Tibial artery (tissue), 4 donors: Measurements from ENCODE around the gene SGSM2.

ENCODE experiments used
- DNase-seq, 2 donors: peaks; one replicate each; pipeline ENCODE4 v3.0.0-alpha.2; 2019
- H3K27ac ChIP-seq, 2 donors: fragments of 200-600 bp; sonication (generic) in 1 of 2; 1 replicate in 1 of 2; 2 replicates in 1 of 2; pipeline ENCODE4 v1.5.1; 2018 to 2019; ENCODE audit warnings: mild to moderate bottlenecking in 1 of 2
- H3K27me3 ChIP-seq, 2 donors: fragments of 200-600 bp; sonication (generic) in 1 of 2; one replicate each; pipeline versions ENCODE4 v1.5.1 to v1.6.0; 2016 to 2019
- H3K36me3 ChIP-seq, 3 donors: fragments of 200-600 bp; sonication (generic) in 2 of 3; one replicate each; pipeline ENCODE4 v1.5.1; 2016 to 2019; ENCODE audit warnings: mild to moderate bottlenecking in 2 of 3
- H3K4me1 ChIP-seq, 4 donors: fragments of 200-600 bp; sonication (generic) in 2 of 4; 1 replicate in 3 of 4; 2 replicates in 1 of 4; pipeline ENCODE4 v1.5.1; 2016 to 2019
- H3K4me3 ChIP-seq, 2 donors: fragments of 200-600 bp; sonication (generic) in 1 of 2; 1 replicate in 1 of 2; 2 replicates in 1 of 2; pipeline ENCODE4 v1.5.1; 2018 to 2019; ENCODE audit warnings: mild to moderate bottlenecking in 2 of 2
- H3K9me3 ChIP-seq, 3 donors: fragments of 200-600 bp; sonication (generic) in 1 of 3; one replicate each; pipeline ENCODE4 v1.5.1; 2016 to 2019
- CTCF ChIP-seq, 2 experiments: fragments of 200-600 bp in 1 of 2; fragments of 450-650 bp in 1 of 2; IDR thresholded peaks; one replicate each; pipeline ENCODE4 v1.5.1; 2017 to 2019; ENCODE audit warnings: antibody characterized with exemption in 2 of 2, mild to moderate bottlenecking in 1 of 2, moderate library complexity in 1 of 2
- intact Hi-C: fragments of 100-400 bp; cut with DNase I; formaldehyde crosslinking; loops from one replicate; pipeline ENCODE4 v1.15.0; 2023; ENCODE audit warnings: low total_unique reads

Gene SGSM2

GRCh38 chr17:2323629-2324314 lies 13.5 kb upstream of the SGSM2 start:
- TF ChIP-seq CTCF (IDR thresholded peaks at IDR 0.05): no peak
- peaks cover 48 to 86% (median 82%) of the 10 kb centered on the region in 3 donors for H3K36me3 ChIP-seq
- H3K27ac ChIP-seq: no peak overlapping the region
- intact Hi-C loops: no loop called here
- H3K4me1 ChIP-seq: no peaks in the 10 kb centered on the region
- no peaks in the 10 kb centered on the region for H3K9me3 ChIP-seq
- no peak overlapping the region for H3K4me3 ChIP-seq
- DNase-seq: no peak
- no peaks in the 10 kb centered on the region for H3K27me3 ChIP-seq

- no peak for TF ChIP-seq CTCF (IDR thresholded peaks at IDR 0.05)
- H3K9me3 ChIP-seq: no peaks in the 10 kb centered on the region
- no peak overlapping the region for H3K4me3 ChIP-seq
- H3K27ac ChIP-seq: no peak overlapping the region
- intact Hi-C loops: no loop called here
- no peak for DNase-seq
- peaks cover 49 to 89% (median 79%) of the 10 kb centered on the region in 3 donors for H3K36me3 ChIP-seq
- H3K4me1 ChIP-seq: peaks cover 0 to 19% (median 11%) of the 10 kb centered on the region in 4 donors
- no peaks in the 10 kb centered on the region for H3K27me3 ChIP-seq
Observed at GRCh38 chr17:2331303-2331702, 6.0 kb upstream of the SGSM2 start.

- no peak for TF ChIP-seq CTCF (IDR thresholded peaks at IDR 0.05)
- H3K36me3 ChIP-seq: peaks cover 42 to 47% (median 43%) of the 10 kb centered on the region in 3 donors
- no peak for DNase-seq
- H3K4me3 ChIP-seq: peak overlapping the region; percentile 85 to 99
- no peaks in the 10 kb centered on the region for H3K27me3 ChIP-seq
- H3K27ac ChIP-seq: peak overlapping the region; percentile 80 to 92
- intact Hi-C loops: no loop called here
- H3K9me3 ChIP-seq: no peaks in the 10 kb centered on the region
- H3K4me1 ChIP-seq: peaks cover 0 to 34% (median 16%) of the 10 kb centered on the region in 4 donors
Observed at GRCh38 chr17:2335726-2336214, 1.5 kb upstream of the SGSM2 start.

GRCh38 chr17:2336215-2336851 lies 968 bp upstream of the SGSM2 start, which contains the start of gene TSR1:
TSR1 (minus strand) TSS chr17:2336457; CDS start chr17:2336427, 30 bp downstream.
- Histone ChIP-seq H3K4me3 (peak within 1 kb of the TSS; percentile 85 to 99), H3K36me3 (peaks cover 36 to 47% (median 38%) of the 10 kb centered on the region in 3 donors), H3K27me3 (no peaks in the 10 kb centered on the region), H3K27ac (peak within 1 kb of the TSS; percentile 80 to 92), H3K9me3 (no peaks in the 10 kb centered on the region), H3K4me1 (peaks cover 0 to 34% (median 16%) of the 10 kb centered on the region in 4 donors)
- intact Hi-C loops: no loop called here
- TF ChIP-seq CTCF (IDR thresholded peaks at IDR 0.05): peak in 1 of 2 experiments; percentile 17
- DNase-seq: peak; percentile 87 to 94

- peak; percentile 61 to 83 for DNase-seq
- intact Hi-C loops: no loop called here
- Histone ChIP-seq H3K4me3 (peak overlapping the region; percentile 85 to 99), H3K27me3 (no peaks in the 10 kb centered on the region), H3K27ac (peak overlapping the region; percentile 80 to 92), H3K9me3 (no peaks in the 10 kb centered on the region), H3K36me3 (peaks cover 22 to 47% (median 25%) of the 10 kb centered on the region in 3 donors), H3K4me1 (peaks cover 0 to 34% (median 16%) of the 10 kb centered on the region in 4 donors)
- TF ChIP-seq CTCF (IDR thresholded peaks at IDR 0.05): no peak
Observed at GRCh38 chr17:2337544-2338314, 428 bp downstream of the SGSM2 start.
